GM19035 (cell line): ENCODE measurements around the gene HOXC4.

Experiments
- ATAC-seq: cut with Tn5 transposase; IDR thresholded peaks from one replicate; pipeline ENCODE4 v1.9.1; 2021; ENCODE audit not compliant: unreplicated experiment

The HOXC4 gene

DNA sequence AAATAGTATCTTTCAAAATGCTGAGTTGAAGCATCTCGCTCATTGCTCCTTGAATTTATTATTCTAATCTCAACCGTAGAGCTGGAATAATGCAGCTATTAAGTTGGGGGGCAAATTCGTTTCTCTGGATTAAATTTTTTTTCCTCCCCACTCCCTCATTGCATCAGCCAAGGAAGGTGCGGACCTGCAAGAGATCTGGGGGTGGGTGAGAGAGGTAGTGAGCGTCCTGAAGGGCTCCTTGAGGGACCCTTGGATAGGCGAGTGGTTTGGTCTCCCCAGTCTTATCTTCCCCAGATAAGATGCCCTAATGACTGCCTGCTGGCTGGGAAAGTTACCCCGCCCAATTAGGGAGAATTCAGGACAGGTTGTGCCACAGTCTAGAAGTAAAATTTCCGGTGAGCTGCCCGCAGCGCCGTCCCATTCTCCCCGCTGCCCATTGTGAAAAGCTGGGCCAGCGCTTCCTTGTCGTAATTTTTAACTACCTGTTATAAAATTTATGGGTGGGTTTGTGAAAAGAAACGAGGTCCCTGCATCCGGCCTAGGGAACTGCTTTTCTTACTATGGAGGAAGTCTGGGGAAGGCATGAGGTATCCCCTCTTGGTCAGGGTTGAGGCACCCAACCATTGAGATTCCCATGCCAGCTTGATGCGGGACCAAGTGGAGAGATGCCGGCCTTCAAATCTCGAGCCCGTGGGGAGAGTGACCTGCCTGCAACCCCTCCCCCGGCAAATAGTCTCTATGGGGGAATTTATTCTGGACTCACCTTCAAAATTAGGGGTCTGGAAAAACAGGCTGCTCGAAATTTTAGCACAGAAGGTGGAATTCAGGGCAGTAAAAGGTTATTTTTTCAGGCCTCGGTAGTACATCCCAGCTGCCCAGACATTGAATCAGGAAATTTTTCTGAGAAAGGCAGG, 38.4 kb upstream of the HOXC4 start:
- ATAC-seq = no peak

- ATAC-seq = no peak
These were observed 37.6 kb upstream of the HOXC4 start for GRCh38 chr12:54016051-54016450.

- ATAC-seq = no peak
These were observed 37.1 kb upstream of the HOXC4 start for GRCh38 chr12:54016478-54016964.

DNA sequence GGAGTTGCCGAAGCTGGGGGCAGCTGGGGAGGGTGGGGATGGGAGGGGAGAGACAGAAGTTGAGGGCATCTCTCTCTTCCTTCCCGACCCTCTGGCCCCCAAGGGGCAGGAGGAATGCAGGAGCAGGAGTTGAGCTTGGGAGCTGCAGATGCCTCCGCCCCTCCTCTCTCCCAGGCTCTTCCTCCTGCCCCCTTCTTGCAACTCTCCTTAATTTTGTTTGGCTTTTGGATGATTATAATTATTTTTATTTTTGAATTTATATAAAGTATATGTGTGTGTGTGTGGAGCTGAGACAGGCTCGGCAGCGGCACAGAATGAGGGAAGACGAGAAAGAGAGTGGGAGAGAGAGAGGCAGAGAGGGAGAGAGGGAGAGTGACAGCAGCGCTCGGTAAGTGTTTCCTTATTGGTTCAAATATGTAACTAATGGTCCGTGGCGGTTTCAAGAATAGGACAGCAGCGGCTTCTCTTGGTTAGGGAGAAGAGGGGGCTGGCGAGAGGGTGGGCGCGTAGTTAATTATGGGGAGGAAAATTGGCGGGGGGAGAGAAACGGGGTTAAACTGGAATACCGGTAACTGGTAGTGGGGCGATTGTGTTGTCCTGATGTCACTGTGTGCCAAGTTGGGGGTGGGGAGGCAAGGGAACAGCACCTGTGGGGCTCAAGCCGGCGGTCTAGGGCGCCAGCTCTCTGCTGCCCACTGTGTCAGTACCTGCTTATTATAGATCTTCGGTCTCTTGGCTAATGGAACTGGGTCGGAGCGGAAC, 36.4 kb upstream of the HOXC4 start:
- peak; percentile 40 for ATAC-seq

- peak; percentile 84 for ATAC-seq
These were observed 35.7 kb upstream of the HOXC4 start for GRCh38 chr12:54017878-54018467.

GRCh38 chr12:54018468-54018984, 35.1 kb upstream of the HOXC4 start:
- ATAC-seq = no peak

DNA sequence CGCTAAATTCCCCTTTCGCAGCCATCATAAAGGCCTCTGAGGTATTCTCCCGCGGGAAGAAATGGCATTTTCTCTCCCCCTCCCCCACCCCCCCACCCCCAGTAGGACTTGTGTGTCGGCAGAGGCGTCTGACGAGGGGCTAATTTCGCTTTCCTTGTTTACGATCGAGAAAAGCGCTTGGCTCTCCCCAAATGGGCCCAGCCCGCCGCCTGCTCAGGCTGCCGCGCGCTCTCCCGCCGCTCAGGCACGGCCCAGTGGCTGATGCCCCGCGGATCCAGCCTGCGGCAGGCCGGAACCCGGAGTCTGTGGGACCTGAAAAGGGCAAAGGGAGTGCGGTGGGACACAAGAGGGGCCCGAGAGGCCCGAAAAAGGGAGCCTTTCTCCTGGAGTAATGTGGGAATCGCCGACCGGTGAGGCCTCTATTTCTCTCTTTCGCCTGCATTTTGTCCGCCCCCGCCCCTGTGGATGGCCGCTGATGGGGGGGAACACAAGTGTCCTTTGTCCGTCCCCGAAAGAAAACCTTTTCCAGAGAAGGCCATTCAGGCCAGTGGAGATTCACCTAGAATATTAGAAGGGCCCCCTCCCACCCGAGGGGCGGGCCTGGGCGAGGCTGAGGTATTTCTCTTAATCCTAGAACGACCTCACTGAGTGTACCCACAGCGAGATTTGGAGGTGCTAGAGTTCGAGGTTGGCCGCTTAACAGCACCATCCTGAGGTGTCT, 34.4 kb upstream of the HOXC4 start:
- no peak for ATAC-seq

GRCh38 chr12:54019924-54020590, 33.6 kb upstream of the HOXC4 start:
- ATAC-seq = no peak

GRCh38 chr12:54020591-54021405, 32.8 kb upstream of the HOXC4 start:
- no peak for ATAC-seq

DNA sequence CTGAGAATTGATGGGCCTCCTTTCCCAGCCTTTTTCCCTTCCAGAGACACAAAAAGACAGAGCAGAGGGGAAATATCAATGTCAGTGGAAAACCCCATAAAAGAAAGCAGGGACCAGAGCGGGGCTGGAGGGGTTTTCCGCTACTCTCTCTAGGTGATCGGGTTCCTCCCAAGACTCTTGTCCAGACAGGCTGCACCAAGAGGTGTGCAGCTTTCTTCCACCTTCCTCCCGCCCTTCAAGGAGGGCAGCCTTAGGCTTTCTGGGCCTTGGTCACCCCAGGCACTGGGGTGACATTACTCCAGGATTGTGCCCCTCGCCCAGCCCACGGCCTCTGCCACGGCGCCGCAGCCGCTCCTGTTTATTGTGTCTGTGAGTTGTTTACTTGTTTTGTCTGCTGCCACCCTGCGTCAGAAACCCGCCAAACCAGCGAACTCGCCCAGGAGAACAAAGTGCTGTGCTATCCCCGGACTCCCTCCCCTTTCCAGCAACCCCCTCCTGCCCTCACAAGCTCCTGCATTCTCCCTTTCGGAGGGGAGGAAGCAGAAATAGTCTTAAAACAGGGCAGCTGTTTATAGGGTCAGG, 32.1 kb upstream of the HOXC4 start:
- no peak for ATAC-seq

- ATAC-seq = no peak
These were observed 30.4 kb upstream of the HOXC4 start for GRCh38 chr12:54022960-54023884.

GRCh38 chr12:54024127-54024526, 29.5 kb upstream of the HOXC4 start:
- no peak for ATAC-seq

DNA sequence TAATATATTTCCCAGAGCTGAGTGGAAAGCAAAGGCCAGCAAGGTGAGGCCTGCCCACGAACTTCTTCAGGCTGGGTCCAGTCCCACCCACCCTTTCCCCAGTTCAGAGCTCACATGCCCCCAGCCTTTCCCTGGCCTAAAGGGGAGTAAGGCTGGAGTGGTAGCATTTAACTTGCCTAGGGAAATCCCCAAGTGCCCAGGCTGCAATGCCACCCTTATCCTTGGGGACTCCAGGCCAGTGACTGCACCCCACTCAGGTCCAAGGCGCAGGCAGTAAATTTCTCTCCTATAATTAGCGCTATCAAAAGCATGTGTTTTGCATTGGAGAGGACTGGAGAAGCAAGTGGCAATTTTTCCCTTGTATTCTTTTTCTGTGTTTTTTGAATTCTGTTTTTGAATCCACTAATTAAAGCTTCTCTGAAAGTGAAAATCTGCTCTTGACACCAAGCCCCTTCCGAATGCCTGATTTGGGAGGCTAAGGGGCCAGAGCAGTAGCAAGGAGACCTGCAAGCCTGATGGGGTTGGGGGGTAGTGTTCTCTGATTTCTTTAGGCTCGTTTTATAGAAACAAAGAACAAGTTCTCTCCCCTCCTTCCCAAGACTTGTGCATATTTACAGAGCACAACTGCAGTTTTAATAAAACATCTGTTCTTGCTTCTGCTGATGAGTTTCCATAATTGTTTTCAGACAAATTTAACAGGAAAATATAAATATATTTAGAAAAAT, 28.9 kb upstream of the HOXC4 start:
- no peak for ATAC-seq

DNA sequence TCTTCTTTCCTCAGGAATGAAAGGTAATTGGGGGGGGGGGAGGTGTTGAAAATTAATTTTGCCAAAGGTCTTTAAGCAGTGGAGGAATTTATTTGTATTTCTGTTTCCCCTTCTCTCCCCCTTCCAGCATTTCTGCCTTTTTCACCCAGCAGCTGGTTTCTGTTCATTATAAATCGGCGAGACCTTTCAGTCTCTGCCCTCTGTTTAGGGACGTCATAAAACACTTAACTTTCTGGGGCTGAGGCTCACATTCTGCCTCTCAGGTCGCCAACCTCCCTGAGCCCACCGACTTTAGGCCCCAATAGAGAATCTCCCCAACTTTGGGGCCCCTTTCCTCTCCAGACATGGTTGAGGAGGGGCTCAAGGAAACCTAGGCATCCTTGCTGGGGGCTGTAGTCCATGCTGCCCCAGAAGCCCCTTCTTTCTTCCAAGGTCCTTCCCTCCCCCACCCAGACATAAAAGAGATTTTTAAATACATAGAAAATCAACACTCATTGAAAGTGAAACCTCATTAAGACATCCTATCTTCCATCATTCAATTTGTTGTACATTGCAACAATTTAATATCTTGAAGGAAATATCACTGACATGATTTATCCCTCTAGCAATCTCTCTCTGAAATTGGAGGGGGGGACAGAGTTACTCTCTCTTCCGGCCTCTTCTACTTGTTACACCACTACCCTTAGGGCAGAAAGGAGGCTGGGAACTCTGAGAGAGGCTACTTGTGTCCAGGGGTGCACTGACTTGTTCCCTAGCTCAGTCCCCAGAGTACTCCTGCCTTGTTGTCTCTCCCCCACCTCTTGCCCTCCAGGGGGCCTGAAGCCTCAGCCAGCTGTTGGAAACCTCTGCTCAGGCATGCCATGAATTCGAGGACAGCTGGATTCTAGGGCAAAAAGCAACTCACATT, 27.9 kb upstream of the HOXC4 start:
- no peak for ATAC-seq

DNA sequence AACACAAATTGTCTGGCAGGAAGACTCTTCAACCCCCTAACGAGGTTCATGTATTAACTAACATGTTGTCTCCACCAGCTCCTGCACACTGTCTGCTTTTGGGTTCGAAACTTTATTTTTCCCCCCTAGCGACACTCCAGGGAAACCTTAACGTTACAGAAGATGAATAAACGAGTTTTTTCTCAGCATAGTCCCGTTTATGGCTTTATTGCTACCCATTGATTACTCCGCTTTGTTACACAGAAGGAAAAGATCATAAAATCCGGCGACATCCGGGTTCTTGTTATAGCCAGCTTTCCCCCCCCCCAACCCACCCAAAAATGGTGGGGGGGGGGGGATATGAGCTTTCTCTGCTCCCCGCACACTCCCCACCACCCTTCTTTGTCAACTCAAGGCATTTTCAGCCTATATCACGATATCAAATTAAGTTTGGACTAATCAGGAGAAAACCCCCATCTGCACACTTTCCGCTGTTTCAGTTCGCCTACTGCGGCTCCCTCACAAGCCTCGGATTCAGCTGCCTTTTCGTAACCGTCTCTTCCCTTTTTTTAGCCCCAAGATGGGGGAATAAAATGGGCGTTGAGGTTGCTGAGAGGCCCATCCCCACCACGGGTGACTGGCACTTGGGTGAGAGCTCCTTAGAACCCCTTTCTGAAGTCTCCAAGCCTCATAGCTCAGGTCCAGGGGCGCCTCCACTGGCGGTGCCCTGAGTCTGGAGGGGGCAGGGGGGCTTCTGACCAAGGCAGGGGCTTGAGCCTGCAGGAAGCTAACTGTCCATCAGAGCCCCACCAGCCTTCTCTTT, 26.8 kb upstream of the HOXC4 start:
- ATAC-seq = no peak

DNA sequence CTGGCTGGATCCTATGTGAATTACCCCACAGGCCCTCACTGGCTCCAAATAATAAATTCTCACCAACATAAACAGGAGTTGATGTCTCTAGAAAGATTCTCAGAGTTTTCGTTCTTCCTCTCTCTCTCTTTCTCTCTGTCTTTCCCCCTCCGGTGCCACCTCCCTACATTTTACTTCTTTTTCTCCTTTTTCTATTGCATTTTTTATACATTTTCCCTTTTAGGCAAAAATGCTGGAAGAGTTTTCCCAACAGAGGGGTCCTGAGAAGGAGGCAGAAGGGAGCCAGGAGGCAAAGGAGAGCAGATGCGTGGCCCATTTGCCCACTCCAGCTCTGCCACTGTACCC, 26.2 kb upstream of the HOXC4 start:
- ATAC-seq = no peak
